Inferior parietal cortex (tissue), 1 donor: ENCODE measurements around the gene ANKRD9.

Experiments used
- DNase-seq: peaks from one replicate; pipeline ENCODE4 v3.0.0-alpha.2; 2016; ENCODE audit errors: extremely low spot score

ANKRD9 gene

GRCh38 chr14:102479107-102479506 lies 30.5 kb downstream of the ANKRD9 start:
- DNase-seq: no peak

- no peak for DNase-seq
These were observed 34.6 kb downstream of the ANKRD9 start for GRCh38 chr14:102474934-102475333.

- DNase-seq: no peak
These were observed 36.0 kb downstream of the ANKRD9 start for GRCh38 chr14:102473559-102473958.

- no peak for DNase-seq
These were observed 36.8 kb downstream of the ANKRD9 start for GRCh38 chr14:102472791-102473150.

GRCh38 chr14:102471921-102472790 lies 37.4 kb downstream of the ANKRD9 start:
- DNase-seq: peak; percentile 43

- no peak for DNase-seq
These were observed 40.3 kb downstream of the ANKRD9 start for GRCh38 chr14:102469261-102469660.

GRCh38 chr14:102464846-102465341 lies 44.7 kb downstream of the ANKRD9 start:
- DNase-seq: no peak

- no peak for DNase-seq
These were observed 45.6 kb downstream of the ANKRD9 start for GRCh38 chr14:102464006-102464405.

- DNase-seq: no peak
These were observed 47.2 kb downstream of the ANKRD9 start for GRCh38 chr14:102462391-102462790.

GRCh38 chr14:102461490-102462338 lies 47.9 kb downstream of the ANKRD9 start:
- DNase-seq: peak; percentile 22

GRCh38 chr14:102457509-102457908 lies 52.1 kb downstream of the ANKRD9 start:
- no peak for DNase-seq

GRCh38 chr14:102454711-102455110 lies 54.9 kb downstream of the ANKRD9 start:
- DNase-seq: no peak

- DNase-seq: no peak
These were observed 57.3 kb downstream of the ANKRD9 start for GRCh38 chr14:102452302-102452701.
